Activated CD4-positive, alpha-beta T cell treated with anti-CD3 and anti-CD28 coated beads, Interleukin-2, amount 10 ng/mL, durations not matched to agents 7 days and 5 days (primary cell): ENCODE measurements around the gene KCNMB3. TPM values are rescaled to one million over a fixed set of nuclear protein-coding genes. Genes with fewer than 3 reads are reported as not detected.
"Not testable (repeated sequence)": the region's sequence is repeated elsewhere in the genome, so short reads cannot be mapped to it uniquely, and the experiment has no call there.

Experiments
- CTCF ChIA-PET: fragments of 350-600 bp; sonication (Branson Sonifier 250); formaldehyde crosslinking; loops from one replicate; lab custom pipeline; 2021; ENCODE audit warnings: antibody characterized with exemption; lab: Charles Lee
- POLR2A ChIA-PET: fragments of 350-600 bp; sonication (Branson Sonifier 250); formaldehyde crosslinking; loops from one replicate; lab custom pipeline; 2021; ENCODE audit warnings: antibody characterized with exemption; lab: Charles Lee
- DNase-seq: peaks from one replicate; pipeline ENCODE4 v3.0.0-alpha.2; 2020
- H3K27ac Mint-ChIP-seq: one replicate; pipeline ENCODE4 v1.8.0; 2021; ENCODE audit warnings: mild to moderate bottlenecking, moderate library complexity, mixed read lengths
- H3K27me3 Mint-ChIP-seq: one replicate; pipeline ENCODE4 v1.8.0; 2021; ENCODE audit warnings: mixed read lengths
- H3K36me3 Mint-ChIP-seq: one replicate; pipeline ENCODE4 v1.8.0; 2021; ENCODE audit warnings: low read depth, mixed read lengths
- H3K4me1 Mint-ChIP-seq: one replicate; pipeline ENCODE4 v1.8.0; 2021; ENCODE audit warnings: mixed read lengths
- H3K4me3 Mint-ChIP-seq: one replicate; pipeline ENCODE4 v1.8.0; 2021; ENCODE audit warnings: mild to moderate bottlenecking, moderate library complexity, mixed read lengths
- H3K9me3 Mint-ChIP-seq: one replicate; pipeline ENCODE4 v1.8.0; 2021; ENCODE audit warnings: mixed read lengths
- total RNA-seq, 2 experiments: library from RNA; stranded (reverse); gene quantifications; one replicate each; pipeline ENCODE4 v1.2.3, GENCODE V29; 2021

Gene KCNMB3
- total RNA-seq, 2 experiments from 2014 or later: 0.60 to 1.1 TPM

- no peak overlapping the region for H3K27ac Mint-ChIP-seq
- CTCF ChIA-PET: interaction anchor here (1.2 kb wide), 1 partner anchor 17 kb away, joined by 3 read pairs; no protein-coding TSS in a partner anchor
Measured at GRCh38 chr3:179227349-179227748, 23.6 kb downstream of the KCNMB3 start.

GRCh38 chr3:179224584-179224983 lies 26.3 kb downstream of the KCNMB3 start:
- no peak for DNase-seq
- no peaks in the 10 kb centered on the region for H3K27me3 Mint-ChIP-seq
- ChIA-PET POLR2A (no interaction called here), CTCF (no interaction called here)
- H3K36me3 Mint-ChIP-seq: peaks cover 23% of the 10 kb centered on the region
- H3K27ac Mint-ChIP-seq: no peak overlapping the region
- no peaks in the 10 kb centered on the region for H3K9me3 Mint-ChIP-seq
- H3K4me1 Mint-ChIP-seq: no peaks in the 10 kb centered on the region
- H3K4me3 Mint-ChIP-seq: no peak overlapping the region

More at GRCh38 chr3:179227349-179227748, 23.6 kb downstream of the KCNMB3 start:
- no peaks in the 10 kb centered on the region for H3K9me3 Mint-ChIP-seq
- peaks cover 42% of the 10 kb centered on the region for H3K36me3 Mint-ChIP-seq
- POLR2A ChIA-PET: interaction anchor here (0.5 kb wide), 1 partner anchor 19 kb away, joined by 3 read pairs; no protein-coding TSS in a partner anchor
- H3K4me1 Mint-ChIP-seq: no peaks in the 10 kb centered on the region
- H3K4me3 Mint-ChIP-seq: no peak overlapping the region
- no peaks in the 10 kb centered on the region for H3K27me3 Mint-ChIP-seq
- no peak for DNase-seq

DNA sequence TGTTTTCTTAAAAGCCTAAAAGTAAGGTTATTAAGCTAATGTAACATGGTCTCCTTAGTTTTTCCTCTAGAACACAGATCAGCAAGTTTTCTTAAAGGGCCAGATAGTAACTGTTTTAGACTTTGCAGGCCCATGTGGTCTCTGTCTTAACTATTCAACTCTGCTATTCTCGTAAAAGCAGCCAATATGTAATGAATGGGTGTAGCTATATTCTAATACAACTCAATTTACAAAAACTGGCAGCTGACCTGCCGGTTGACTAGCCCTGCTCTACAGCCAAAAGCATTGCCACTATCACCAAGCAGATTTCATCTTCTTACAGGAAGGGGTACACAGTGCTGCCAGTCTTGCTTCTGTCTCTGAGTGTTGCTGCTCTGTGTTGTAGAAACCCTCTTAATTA lies 27.4 kb downstream of the KCNMB3 start:
- no peak overlapping the region for H3K27ac Mint-ChIP-seq
- DNase-seq: no peak
- POLR2A ChIA-PET: no interaction called here
- no peaks in the 10 kb centered on the region for H3K27me3 Mint-ChIP-seq
- H3K4me3 Mint-ChIP-seq: no peak overlapping the region
- CTCF ChIA-PET: interaction anchor here (1.0 kb wide), 1 partner anchor 10 kb away, joined by 3 read pairs; no protein-coding TSS in a partner anchor
- no peaks in the 10 kb centered on the region for H3K9me3 Mint-ChIP-seq
- H3K4me1 Mint-ChIP-seq: no peaks in the 10 kb centered on the region
- H3K36me3 Mint-ChIP-seq: peaks cover 26% of the 10 kb centered on the region

- DNase-seq, H3K4me3 Mint-ChIP-seq, H3K27ac Mint-ChIP-seq, CTCF ChIA-PET, H3K27me3 Mint-ChIP-seq, POLR2A ChIA-PET, H3K9me3 Mint-ChIP-seq, H3K4me1 Mint-ChIP-seq, H3K36me3 Mint-ChIP-seq: not testable (repeated sequence)
Measured at GRCh38 chr3:179218213-179218612, 32.7 kb downstream of the KCNMB3 start.

- H3K27ac Mint-ChIP-seq, DNase-seq, H3K4me3 Mint-ChIP-seq, CTCF ChIA-PET, H3K27me3 Mint-ChIP-seq, H3K9me3 Mint-ChIP-seq, H3K36me3 Mint-ChIP-seq, POLR2A ChIA-PET, H3K4me1 Mint-ChIP-seq: not testable (repeated sequence)
Measured at GRCh38 chr3:179215550-179215949, 35.4 kb downstream of the KCNMB3 start.

DNA sequence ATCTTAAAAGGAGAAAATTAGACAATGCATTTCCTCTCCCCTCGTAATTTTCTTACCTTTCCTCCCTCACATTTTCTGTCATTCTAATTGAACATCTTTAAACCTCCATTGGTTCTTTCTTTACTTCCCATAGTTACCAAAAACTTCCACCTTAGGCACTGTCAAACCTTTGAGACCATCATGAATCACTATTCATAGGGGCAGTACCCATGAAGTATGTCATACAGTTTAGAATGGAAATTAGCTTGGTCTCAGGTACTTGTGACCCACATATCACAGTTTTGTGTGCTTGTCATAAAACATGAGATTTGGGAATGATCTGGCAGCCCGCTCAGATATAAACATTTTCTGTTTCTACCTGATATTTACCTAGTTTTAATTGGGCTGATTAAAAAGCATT lies 50.1 kb downstream of the KCNMB3 start:
- Mint-ChIP-seq H3K9me3 (no peaks in the 10 kb centered on the region), H3K4me3 (no peak overlapping the region), H3K27me3 (no peaks in the 10 kb centered on the region), H3K27ac (no peak overlapping the region), H3K4me1 (peaks cover 16% of the 10 kb centered on the region), H3K36me3 (peaks cover 20% of the 10 kb centered on the region)
- CTCF ChIA-PET: no interaction called here
- DNase-seq: no peak
- POLR2A ChIA-PET: no interaction called here

GRCh38 chr3:179196700-179197099 lies 54.2 kb downstream of the KCNMB3 start:
- Mint-ChIP-seq H3K27me3 (no peaks in the 10 kb centered on the region), H3K9me3 (no peaks in the 10 kb centered on the region), H3K27ac (peak overlapping the region; percentile 77), H3K36me3 (peaks cover 16% of the 10 kb centered on the region), H3K4me3 (no peak overlapping the region), H3K4me1 (peaks cover 30% of the 10 kb centered on the region)
- POLR2A ChIA-PET: no interaction called here
- DNase-seq: no peak
- CTCF ChIA-PET: interaction anchor here (0.6 kb wide), 1 partner anchor 71 kb away, joined by 3 read pairs; no protein-coding TSS in a partner anchor

GRCh38 chr3:179196098-179196497 lies 54.8 kb downstream of the KCNMB3 start:
- Mint-ChIP-seq H3K4me1 (peaks cover 30% of the 10 kb centered on the region), H3K9me3 (no peaks in the 10 kb centered on the region), H3K27ac (peak overlapping the region; percentile 77), H3K4me3 (no peak overlapping the region), H3K27me3 (no peaks in the 10 kb centered on the region), H3K36me3 (peaks cover 13% of the 10 kb centered on the region)
- ChIA-PET CTCF (interaction anchor here (0.6 kb wide), 1 partner anchor 70 kb away, joined by 3 read pairs; no protein-coding TSS in a partner anchor), POLR2A (no interaction called here)
- peak; percentile 61 for DNase-seq

GRCh38 chr3:179194931-179195330 lies 56.0 kb downstream of the KCNMB3 start:
- ChIA-PET CTCF (interaction anchor here (0.7 to 2.1 kb wide), 2 partner anchors 10 to 97 kb away, joined by 3 to 7 read pairs; no protein-coding TSS in a partner anchor), POLR2A (no interaction called here)
- Mint-ChIP-seq H3K4me1 (peaks cover 30% of the 10 kb centered on the region), H3K27ac (no peak overlapping the region), H3K27me3 (no peaks in the 10 kb centered on the region), H3K36me3 (peaks cover 7% of the 10 kb centered on the region), H3K9me3 (no peaks in the 10 kb centered on the region), H3K4me3 (no peak overlapping the region)
- DNase-seq: no peak

Other genes starting within 250 kb of the KCNMB3 start
- gene ZMAT3, start 179.3 kb downstream of the KCNMB3 start, total RNA-seq: 10 to 100 TPM; 23.0 to 23.6 TPM
- gene PIK3CA, start 102.8 kb downstream of the KCNMB3 start, total RNA-seq: 10 to 100 TPM; 23.4 to 28.0 TPM
- gene ZNF639, start 71.9 kb upstream of the KCNMB3 start, total RNA-seq: 10 to 100 TPM; 28.0 to 34.7 TPM
- 10 to 100 TPM; 36.3 to 36.9 TPM for gene MFN1, start 96.6 kb upstream of the KCNMB3 start, total RNA-seq
- 1 to 10 TPM; 6.9 to 7.4 TPM for gene GNB4, start 200.4 kb upstream of the KCNMB3 start, total RNA-seq